MG63 (cell line): ENCODE data around the gene TFDP3. TPM values are rescaled to one million over a fixed set of nuclear protein-coding genes. Genes with fewer than 3 reads are reported as not detected.

Source experiments
- DNase-seq: peaks from one replicate; pipeline ENCODE4 v3.0.0-alpha.2; 2020
- H3K27me3 ChIP-seq: fragments of 250-450 bp; sonication (Bioruptor Pico); 2 replicates; pipeline ENCODE4 v1.5.1; 2020; ENCODE audit warnings: mild to moderate bottlenecking, moderate library complexity
- H3K36me3 ChIP-seq: fragments of 250-450 bp; sonication (Bioruptor Pico); 2 replicates; pipeline ENCODE4 v1.5.1; 2020; ENCODE audit warnings: mild to moderate bottlenecking, moderate library complexity
- H3K4me3 ChIP-seq: fragments of 250-450 bp; sonication (Bioruptor Pico); 2 replicates; pipeline ENCODE4 v1.5.1; 2020; ENCODE audit warnings: mild to moderate bottlenecking, moderate library complexity
- H3K9me3 ChIP-seq: fragments of 250-450 bp; sonication (Bioruptor Pico); 2 replicates; pipeline ENCODE4 v1.5.1; 2020; ENCODE audit warnings: mild to moderate bottlenecking, moderate library complexity
- total RNA-seq: library from RNA; depleted of rRNA; stranded (reverse); fragments of >200 nt; shearing (Covaris generic); gene quantifications from 2 replicates; pipeline ENCODE4 v1.2.3, GENCODE V29; 2014; ENCODE audit warnings: low replicate concordance; rRNA removed

The TFDP3 gene, protein sequence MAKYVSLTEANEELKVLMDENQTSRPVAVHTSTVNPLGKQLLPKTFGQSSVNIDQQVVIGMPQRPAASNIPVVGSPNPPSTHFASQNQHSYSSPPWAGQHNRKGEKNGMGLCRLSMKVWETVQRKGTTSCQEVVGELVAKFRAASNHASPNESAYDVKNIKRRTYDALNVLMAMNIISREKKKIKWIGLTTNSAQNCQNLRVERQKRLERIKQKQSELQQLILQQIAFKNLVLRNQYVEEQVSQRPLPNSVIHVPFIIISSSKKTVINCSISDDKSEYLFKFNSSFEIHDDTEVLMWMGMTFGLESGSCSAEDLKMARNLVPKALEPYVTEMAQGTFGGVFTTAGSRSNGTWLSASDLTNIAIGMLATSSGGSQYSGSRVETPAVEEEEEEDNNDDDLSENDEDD
- not detected in 2 replicates for total RNA-seq

DNA sequence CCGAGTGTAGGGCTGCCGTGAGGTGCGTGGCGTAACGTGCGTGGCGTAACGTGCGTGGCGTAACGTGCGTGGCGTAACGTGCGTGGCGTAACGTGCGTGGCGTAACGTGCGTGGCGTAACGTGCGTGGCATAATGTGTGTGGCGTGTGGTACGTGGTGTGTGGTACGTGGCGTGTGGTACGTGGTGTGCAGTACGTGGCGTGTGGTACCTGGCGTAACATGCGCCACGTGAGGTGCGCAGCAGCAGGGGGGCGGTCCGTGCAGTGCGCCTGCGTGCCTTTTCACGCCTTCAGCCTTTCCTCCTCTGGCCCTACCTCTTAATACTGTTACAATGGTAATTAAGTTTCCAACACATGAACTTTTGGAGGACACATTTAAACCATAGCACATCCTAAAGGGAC, at the start of gene TFDP3:
Gene TFDP3, minus strand, starts transcription at position 26 of the 400 bp plus-strand sequence. CDS start 95 bp downstream, outside the sequence.
- Histone ChIP-seq H3K4me3 (no peak within 1 kb of the TSS), H3K27me3 (no peaks in the 10 kb centered on the region), H3K36me3 (no peaks in the 10 kb centered on the region), H3K9me3 (no peaks in the 10 kb centered on the region)
- no peak for DNase-seq

DNA sequence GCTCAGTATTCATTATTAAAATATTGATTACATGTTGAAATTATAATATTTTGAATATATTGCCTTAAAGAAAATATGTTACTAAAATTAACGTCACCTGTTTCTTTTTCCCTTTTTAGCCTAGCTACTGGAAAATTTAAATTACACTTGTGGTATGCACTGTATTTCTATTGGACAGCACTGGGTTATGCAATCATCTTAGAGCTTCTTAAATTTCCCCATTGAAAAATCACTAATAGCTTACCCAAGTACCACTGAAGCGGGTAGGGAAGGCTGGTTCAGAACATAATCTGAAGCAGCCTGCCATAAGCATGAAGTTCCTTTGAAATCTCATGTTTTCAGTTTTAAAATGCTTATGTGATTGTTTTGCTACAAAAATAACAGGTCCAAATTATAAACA, 49.5 kb upstream of the TFDP3 start:
- Histone ChIP-seq H3K4me3 (no peak overlapping the region), H3K9me3 (no peaks in the 10 kb centered on the region), H3K36me3 (no peaks in the 10 kb centered on the region), H3K27me3 (no peaks in the 10 kb centered on the region)
- no peak for DNase-seq

DNA sequence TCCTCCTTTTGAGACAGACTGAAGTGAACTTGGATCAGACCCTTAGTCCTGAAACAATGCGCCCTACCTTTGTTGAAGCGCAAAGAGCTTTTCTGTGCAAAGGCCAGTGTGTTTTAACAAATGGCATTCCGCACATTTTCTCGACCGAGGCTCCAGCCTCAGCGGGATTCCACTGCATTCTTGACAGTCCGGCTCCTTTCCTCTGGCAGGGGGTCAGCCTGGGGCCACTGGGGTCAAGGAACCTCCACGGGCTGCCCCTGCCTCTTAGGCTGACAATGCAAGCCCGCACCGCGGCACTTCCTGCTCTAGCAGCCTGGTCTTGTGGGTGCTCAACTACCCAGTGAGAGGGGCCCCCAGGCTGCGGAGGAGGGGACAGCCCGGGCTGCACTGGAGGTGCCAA, 47.2 kb upstream of the TFDP3 start:
- no peak for DNase-seq
- H3K27me3 ChIP-seq = no peaks in the 10 kb centered on the region

DNA sequence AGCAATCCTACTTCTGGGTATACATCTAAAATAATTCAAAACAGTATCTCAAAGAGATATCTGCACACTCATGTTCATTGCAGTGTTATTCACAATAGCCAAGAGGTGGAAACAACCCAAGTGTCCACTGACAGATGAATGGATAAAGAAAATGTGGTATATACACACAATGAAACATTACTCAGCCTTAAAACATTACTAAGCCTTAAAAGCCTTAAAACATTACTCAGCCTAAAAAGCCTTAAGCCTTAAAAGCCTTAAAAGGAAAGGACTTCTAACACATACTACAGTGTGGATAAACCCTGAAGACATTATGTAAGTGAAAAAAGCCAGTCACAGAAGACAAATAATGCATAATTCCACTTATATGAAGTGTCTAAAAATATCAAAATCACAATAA, 40.3 kb upstream of the TFDP3 start:
- Histone ChIP-seq H3K36me3 (no peaks in the 10 kb centered on the region), H3K9me3 (no peaks in the 10 kb centered on the region), H3K4me3 (no peak overlapping the region), H3K27me3 (no peaks in the 10 kb centered on the region)
- no peak for DNase-seq

More for the DNA sequence above, 47.2 kb upstream of the TFDP3 start:
- no peaks in the 10 kb centered on the region for H3K9me3 ChIP-seq
- no peaks in the 10 kb centered on the region for H3K36me3 ChIP-seq
- no peak overlapping the region for H3K4me3 ChIP-seq

DNA sequence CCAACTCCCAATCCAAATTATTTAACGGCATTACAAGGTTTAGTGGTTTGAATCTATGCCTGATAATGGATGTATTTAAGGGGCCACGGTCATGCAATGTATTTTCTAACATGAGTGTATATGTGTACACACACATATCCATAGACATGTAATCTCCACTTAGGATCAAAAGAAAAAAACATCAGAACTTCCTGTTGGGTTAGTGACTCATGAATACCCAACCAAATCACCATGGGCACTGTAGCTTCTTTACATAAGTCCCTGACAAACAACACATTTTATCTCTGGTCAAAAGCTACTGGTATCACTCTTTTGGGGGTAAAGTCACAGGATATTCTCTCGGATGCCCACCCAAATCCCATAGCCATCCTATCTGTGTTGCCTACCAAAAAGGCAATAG, 36.5 kb upstream of the TFDP3 start:
- DNase-seq = no peak
- Histone ChIP-seq H3K36me3 (no peaks in the 10 kb centered on the region), H3K9me3 (no peaks in the 10 kb centered on the region), H3K27me3 (no peaks in the 10 kb centered on the region), H3K4me3 (no peak overlapping the region)

DNA sequence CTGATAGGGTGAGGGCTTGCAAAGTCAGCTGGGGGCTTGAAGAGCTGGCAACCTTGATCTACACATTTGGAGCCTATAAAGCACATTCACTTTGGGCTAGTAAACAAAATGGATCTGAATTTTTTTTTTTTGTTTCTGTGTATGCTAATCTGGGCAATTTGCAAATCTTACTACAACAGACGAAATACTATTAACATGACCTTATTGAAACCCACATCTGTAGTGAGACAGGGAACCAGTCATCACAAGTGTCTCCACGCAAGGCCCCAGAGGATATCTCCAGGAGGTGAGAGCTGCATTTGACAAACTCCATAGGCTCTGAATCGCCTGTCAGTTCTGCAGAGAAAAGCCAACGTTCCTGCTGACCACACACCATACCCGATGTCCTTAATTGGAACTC, 33.0 kb upstream of the TFDP3 start:
- Histone ChIP-seq H3K27me3 (no peaks in the 10 kb centered on the region), H3K36me3 (no peaks in the 10 kb centered on the region), H3K9me3 (no peaks in the 10 kb centered on the region), H3K4me3 (no peak overlapping the region)
- DNase-seq = no peak

DNA sequence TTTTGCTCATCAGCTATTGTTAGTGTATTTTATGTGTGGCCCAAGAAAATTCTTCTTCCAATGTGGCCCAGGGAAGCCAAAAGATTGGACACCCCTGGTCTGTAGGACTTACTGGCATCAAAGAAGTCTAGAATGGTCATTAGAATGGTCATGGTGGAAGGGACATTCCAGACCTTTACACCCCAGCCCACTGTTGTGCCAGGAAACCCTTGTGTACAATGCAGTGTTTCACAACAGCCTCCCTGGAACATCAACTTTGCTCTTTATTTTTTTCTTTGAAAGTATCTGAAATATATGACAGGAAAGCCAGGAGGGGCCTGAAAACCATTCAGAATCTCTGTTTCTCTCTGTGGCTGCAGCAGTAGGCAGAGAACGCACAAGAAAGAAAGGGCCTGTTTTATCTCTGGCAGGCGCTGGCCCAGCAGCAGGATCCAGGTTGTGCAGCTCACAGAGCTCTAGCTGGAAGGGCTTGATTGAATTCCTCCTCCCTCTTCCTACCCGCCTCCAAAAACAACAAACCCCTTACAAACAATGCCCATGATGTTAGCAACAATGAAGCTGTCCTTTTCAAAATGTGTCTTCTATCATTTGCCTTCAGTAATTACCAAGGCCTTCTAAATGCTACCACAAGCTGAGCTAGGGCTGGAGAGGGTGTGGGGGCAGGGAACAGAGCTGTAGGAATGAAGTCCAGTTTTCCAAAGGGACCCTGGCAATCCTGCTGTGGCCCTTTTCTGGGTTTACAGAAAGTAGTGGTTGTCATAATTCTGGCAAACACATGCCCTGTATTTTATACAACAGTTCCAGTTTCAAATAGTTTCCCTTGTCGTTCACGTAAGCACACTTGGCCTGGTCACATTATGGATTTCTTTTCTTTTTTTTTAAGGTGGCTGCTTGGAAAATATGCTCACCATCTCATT, 32.3 kb upstream of the TFDP3 start:
- no peak for DNase-seq
- Histone ChIP-seq H3K9me3 (no peaks in the 10 kb centered on the region), H3K27me3 (no peaks in the 10 kb centered on the region), H3K4me3 (no peak overlapping the region), H3K36me3 (no peaks in the 10 kb centered on the region)

DNA sequence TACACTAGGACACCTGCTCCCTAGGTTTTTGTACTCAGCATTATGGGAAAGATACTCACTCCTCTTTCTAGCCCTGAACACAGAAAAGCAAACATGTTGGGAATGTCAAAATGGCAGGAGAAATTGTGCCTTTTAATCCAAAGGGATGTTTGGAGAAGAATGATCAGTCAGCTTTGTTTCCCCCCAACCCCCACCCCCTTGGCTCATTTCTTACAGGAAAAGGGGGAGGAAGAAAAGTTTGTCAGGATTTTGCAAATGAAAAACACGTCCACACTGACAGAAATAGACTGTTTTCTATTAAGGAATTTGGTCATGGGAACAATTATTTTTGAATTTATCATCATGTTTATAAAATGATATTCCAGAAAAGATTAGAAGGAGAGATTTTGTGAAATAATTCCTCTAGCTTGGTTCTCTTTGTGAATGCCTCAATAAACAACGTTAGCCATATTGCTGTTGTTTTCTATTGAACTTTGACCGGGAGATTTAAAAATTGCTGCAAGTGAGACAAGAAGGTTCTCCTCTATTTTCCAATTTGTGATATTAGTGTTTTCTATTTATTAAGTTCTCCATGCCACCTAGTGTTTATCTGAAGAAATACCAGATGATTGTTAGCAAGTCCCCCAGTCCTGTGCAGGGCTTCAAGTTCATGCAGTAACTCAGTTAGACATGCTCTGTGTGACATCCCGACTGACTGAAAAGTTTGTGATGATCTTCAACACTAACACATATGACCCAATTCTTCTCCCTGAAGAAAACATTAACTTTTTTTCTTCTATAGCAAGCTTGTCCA, 31.3 kb upstream of the TFDP3 start:
- no peak overlapping the region for H3K4me3 ChIP-seq
- H3K9me3 ChIP-seq = no peaks in the 10 kb centered on the region
- no peaks in the 10 kb centered on the region for H3K36me3 ChIP-seq
- no peaks in the 10 kb centered on the region for H3K27me3 ChIP-seq
- no peak for DNase-seq

DNA sequence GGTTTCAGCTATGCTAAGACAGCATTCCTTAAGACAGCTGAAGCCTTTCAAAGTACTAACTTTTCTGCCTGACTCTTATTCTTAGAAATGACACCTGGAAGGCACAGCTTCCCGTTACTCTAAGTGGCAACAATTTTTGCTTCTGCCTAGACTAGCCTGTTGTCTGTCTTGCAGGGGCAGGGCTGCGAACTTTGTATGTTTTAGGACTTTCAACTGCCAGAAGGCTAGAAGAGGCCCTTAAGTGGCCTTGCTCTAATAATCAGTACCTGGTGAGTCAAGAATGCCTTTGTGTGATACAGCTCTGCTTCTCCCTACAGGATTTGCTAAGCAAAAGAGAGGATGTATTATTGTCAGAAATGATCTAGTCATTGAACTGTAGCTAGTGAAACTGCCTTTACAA, 30.0 kb upstream of the TFDP3 start:
- H3K9me3 ChIP-seq = no peaks in the 10 kb centered on the region
- no peaks in the 10 kb centered on the region for H3K36me3 ChIP-seq
- no peaks in the 10 kb centered on the region for H3K27me3 ChIP-seq
- no peak for DNase-seq
- H3K4me3 ChIP-seq = no peak overlapping the region

DNA sequence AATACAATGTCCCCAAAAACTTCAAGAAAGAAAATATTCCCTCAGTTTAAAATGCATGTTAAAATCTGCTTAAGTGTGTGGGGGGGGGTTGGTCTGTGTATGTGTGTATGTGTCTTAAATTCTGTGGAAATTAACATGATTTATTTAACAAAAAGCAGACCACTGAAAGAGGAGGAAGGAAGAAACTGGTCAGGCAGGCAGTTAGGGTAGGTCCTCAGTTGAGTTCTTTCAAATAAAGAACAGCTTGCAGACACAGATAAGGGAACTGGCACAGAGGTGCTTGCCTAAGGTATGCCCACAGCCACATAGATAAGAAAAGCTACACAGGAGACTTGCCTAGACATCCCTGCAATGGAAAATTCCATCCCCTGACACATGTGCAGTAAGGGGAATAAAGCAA, 28.8 kb upstream of the TFDP3 start:
- Histone ChIP-seq H3K27me3 (no peaks in the 10 kb centered on the region), H3K4me3 (no peak overlapping the region), H3K36me3 (no peaks in the 10 kb centered on the region), H3K9me3 (no peaks in the 10 kb centered on the region)
- no peak for DNase-seq

DNA sequence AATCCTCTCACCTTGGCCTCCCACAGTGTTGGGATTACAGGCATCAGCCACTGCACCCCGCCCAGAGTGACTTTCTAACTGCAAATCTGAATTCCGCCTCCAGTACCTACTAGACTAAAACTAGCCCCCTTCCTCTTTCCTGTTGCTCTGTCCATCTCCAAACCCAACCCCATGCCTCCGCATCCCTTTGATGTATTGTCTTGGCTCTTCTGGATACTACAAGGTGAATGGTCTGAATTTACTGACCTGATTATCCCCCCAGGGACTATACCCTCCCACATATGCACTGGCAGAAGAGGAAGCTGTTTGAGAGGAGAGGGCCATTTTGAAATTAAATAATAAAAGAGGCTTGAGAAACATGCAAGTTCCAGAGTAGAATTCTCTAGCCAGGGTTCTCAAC, 17.7 kb upstream of the TFDP3 start:
- Histone ChIP-seq H3K4me3 (no peak overlapping the region), H3K9me3 (no peaks in the 10 kb centered on the region), H3K36me3 (no peaks in the 10 kb centered on the region), H3K27me3 (no peaks in the 10 kb centered on the region)
- DNase-seq = no peak

DNA sequence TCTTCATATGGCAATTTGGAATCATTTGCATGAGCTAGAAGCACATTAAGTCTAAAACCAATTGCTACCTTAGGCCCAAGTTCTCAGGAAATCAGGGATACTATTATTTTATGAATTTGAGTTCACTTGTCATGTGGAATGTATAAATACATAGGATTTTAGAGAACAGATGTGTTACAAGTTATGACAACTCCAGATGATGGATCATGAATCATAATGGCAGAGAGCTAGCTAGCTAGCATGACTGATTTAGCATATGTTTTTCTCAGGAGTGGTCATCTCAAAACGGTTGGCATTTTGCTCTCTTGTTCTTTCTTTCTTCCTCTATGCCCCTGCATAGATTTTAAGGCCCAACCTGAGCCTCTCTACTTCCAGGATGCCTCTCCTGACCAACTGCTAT, 14.2 kb upstream of the TFDP3 start:
- H3K4me3 ChIP-seq = no peak overlapping the region
- no peak for DNase-seq
- H3K9me3 ChIP-seq = no peaks in the 10 kb centered on the region
- H3K36me3 ChIP-seq = no peaks in the 10 kb centered on the region
- no peaks in the 10 kb centered on the region for H3K27me3 ChIP-seq

DNA sequence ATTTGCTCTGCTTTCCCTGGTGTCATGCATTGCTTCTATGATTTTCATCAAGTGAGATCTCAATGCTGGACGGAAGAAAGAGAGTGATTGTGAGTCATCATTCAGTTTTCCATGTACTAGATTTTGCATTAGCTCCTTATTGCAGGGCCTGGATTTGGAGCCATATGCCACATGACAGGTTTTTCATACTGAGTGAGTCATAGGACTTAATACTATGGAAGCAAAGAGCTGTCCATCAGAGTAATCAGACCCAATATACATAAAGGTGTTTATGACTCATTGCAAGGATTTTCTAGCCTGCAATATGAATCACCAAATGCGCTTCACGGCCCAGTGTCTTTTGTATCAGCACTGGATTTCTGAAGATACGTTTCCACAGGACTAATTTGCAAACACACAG, 11.2 kb upstream of the TFDP3 start:
- peak; percentile 4 for DNase-seq
- no peaks in the 10 kb centered on the region for H3K27me3 ChIP-seq
- no peaks in the 10 kb centered on the region for H3K9me3 ChIP-seq
- H3K36me3 ChIP-seq = no peaks in the 10 kb centered on the region
- no peak overlapping the region for H3K4me3 ChIP-seq

DNA sequence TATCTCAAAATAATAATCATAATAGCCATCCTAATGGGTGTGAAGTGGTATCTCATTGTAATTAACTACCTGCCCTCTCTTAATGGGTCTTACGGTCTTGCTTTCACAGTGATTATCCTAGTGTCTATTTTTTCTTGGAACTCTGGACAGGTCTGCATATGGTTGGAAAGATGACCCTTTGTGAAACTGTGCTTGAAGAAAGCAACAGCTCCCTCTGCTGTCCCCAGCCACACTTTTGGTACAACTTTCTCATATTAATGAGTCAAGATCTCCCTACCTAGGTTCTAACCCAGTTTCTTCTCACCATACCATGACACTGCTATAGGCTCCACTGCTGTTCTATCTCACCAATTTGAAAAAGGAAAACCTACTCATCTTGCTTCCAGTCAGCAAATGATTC, 2.4 kb downstream of the TFDP3 start:
- no peaks in the 10 kb centered on the region for H3K27me3 ChIP-seq
- no peaks in the 10 kb centered on the region for H3K9me3 ChIP-seq
- no peaks in the 10 kb centered on the region for H3K36me3 ChIP-seq
- no peak overlapping the region for H3K4me3 ChIP-seq
- no peak for DNase-seq

DNA sequence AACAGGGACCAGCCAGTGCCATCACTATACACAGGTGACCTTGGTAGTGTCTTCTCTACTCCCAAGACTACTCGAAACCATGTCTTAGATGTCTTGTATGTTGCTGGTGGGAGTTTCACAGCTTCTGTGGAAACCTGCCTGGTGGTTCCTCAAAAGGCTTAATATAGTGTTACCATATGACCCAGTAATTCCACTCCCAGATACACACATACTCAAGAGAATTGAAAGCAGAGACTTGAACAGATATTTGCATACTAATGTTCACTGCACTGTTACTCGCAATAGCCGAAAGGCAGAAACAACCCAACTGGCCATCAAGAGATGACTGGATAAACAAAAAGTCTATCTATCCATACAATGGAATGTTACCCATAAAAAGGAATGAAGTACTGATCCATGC, 3.1 kb downstream of the TFDP3 start:
- H3K4me3 ChIP-seq = no peak overlapping the region
- no peaks in the 10 kb centered on the region for H3K36me3 ChIP-seq
- H3K9me3 ChIP-seq = no peaks in the 10 kb centered on the region
- H3K27me3 ChIP-seq = no peaks in the 10 kb centered on the region
- no peak for DNase-seq

DNA sequence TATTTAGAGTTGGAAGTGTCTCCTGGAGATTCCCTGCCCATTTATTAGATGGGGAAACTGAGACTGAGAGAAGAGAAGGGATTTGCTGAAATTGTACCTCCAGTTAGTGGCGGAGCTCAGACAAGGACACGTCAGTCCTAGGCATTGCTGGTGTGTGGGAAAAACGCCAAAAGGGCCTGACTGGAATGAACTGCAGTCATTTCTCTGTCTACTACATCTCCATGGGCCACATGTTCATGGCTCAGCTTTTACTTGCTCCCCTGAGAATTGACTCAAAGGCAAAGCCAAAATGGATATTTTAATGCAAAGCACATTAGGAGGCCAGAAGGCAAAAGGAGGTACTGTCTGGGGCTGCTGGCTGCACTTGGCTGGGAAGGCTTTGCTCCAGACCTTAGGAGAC, 3.9 kb downstream of the TFDP3 start:
- no peaks in the 10 kb centered on the region for H3K27me3 ChIP-seq
- no peaks in the 10 kb centered on the region for H3K9me3 ChIP-seq
- no peak for DNase-seq

DNA sequence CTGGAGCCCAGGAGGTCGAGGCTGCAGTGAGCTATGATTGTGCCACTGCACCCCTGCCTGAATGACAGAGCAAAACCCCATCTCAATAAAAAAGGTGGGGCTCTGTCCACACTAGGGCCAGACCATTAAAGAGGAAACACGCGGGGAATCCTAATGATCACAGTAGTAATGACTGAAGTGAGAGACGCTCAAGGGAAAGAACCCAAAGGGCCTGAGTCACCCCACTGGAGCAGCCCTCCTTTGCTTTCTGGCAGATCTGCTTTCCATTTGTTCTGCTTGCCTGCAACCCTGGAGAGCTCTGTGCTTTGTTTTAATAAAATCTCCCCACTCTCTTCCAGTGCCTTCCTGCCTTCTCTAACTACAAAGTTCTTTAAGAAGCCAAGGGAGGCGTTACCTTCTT, 5.0 kb downstream of the TFDP3 start:
- no peak for DNase-seq

More for the DNA sequence above, 3.9 kb downstream of the TFDP3 start:
- Histone ChIP-seq H3K36me3 (no peaks in the 10 kb centered on the region), H3K4me3 (no peak overlapping the region)

More for the DNA sequence above, 5.0 kb downstream of the TFDP3 start:
- H3K9me3 ChIP-seq = no peaks in the 10 kb centered on the region
- no peaks in the 10 kb centered on the region for H3K36me3 ChIP-seq
- no peak overlapping the region for H3K4me3 ChIP-seq
- no peaks in the 10 kb centered on the region for H3K27me3 ChIP-seq
